Vagina (tissue), 2 donors: ENCODE results near the gene TNK2.

ENCODE experiments used
- POLR2A ChIP-seq, 2 donors: fragments of 450-650 bp; IDR thresholded peaks; one replicate each; pipeline ENCODE4 v1.6.1; 2017; ENCODE audit warnings: antibody characterized with exemption in 2 of 2, mild to moderate bottlenecking in 2 of 2, moderate library complexity in 2 of 2
- TF ChIP-seq, protein P1 (sequence below), 3 experiments: fragments of 450-650 bp in 2 of 3; fragments of 200-600 bp in 1 of 3; sonication (generic) in 1 of 3; IDR thresholded peaks; one replicate each; pipeline ENCODE4 v1.5.1; 2017 to 2019; ENCODE audit warnings: antibody characterized with exemption in 3 of 3, mild to moderate bottlenecking in 2 of 3, moderate library complexity in 2 of 3

DNA sequence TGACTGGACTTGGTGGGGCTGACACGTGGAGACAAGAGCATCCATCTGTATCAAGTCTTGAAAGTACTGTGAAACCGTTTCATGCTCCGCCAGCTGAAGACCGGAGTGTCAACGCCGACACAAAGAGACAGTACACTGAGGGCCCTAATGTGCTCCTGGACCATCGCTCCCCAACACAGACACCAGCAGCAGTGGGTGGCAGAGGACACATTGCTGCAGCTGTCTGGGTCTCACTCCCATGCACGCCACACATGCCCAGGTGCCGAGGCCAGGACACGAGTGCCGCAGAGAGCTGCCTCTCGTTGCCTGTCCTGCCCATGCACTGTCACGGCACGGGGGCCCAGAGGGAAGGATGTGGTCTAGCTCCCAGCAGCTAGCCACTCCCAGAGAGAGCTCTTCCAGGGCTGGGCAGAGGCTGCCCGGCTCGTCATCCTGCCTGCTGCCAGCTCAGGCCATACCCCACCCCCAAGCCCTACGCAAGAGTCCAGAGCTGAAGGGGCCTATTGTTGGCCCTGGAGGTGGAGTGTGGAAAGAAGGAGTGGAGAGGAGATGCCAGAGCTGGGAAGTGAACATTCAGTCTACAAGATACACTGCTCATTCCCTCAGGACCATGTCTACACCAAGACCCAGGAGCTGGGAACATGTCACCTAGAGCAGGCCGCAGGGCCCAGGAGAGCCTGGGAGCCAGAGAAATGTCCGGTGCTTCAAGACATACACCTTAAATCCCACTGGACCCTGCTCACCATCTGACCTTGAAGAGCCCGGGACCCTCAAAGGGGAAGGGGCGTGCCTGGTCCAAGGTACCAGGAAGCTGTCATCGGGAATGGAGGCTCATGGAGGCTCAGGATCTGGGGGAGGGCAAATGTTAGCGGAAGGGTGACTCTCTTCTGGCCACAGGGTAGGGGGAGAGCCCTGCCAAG, 7.7 kb downstream of the TNK2 start:
- TF ChIP-seq, protein P1, sequence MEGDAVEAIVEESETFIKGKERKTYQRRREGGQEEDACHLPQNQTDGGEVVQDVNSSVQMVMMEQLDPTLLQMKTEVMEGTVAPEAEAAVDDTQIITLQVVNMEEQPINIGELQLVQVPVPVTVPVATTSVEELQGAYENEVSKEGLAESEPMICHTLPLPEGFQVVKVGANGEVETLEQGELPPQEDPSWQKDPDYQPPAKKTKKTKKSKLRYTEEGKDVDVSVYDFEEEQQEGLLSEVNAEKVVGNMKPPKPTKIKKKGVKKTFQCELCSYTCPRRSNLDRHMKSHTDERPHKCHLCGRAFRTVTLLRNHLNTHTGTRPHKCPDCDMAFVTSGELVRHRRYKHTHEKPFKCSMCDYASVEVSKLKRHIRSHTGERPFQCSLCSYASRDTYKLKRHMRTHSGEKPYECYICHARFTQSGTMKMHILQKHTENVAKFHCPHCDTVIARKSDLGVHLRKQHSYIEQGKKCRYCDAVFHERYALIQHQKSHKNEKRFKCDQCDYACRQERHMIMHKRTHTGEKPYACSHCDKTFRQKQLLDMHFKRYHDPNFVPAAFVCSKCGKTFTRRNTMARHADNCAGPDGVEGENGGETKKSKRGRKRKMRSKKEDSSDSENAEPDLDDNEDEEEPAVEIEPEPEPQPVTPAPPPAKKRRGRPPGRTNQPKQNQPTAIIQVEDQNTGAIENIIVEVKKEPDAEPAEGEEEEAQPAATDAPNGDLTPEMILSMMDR (IDR thresholded peaks at IDR 0.05): no peak
- no peak for TF ChIP-seq POLR2A (IDR thresholded peaks at IDR 0.05)
